Hepatocyte (in vitro differentiated cells): ENCODE data around the gene RAB11FIP4.

Source experiments
- EZH2 ChIP-seq: fragments of 200-600 bp; sonication (generic); IDR thresholded peaks from 2 replicates; pipeline ENCODE4 v1.6.1; 2016; ENCODE audit warnings: antibody characterized with exemption, mild to moderate bottlenecking, borderline replicate concordance
- EZH2phosphoT487 ChIP-seq: fragments of 200-600 bp; sonication (generic); IDR thresholded peaks from one replicate; pipeline ENCODE4 v1.6.1; 2018; ENCODE audit warnings: antibody characterized with exemption, mild to moderate bottlenecking, low read depth, moderate library complexity; ENCODE audit not compliant: unreplicated experiment, severe bottlenecking
- TF ChIP-seq, protein P1 (sequence below): fragments of 200-600 bp; sonication (generic); IDR thresholded peaks from 2 replicates; pipeline ENCODE4 v1.5.1; 2016; ENCODE audit warnings: antibody characterized with exemption, mild to moderate bottlenecking; ENCODE audit not compliant: poor library complexity

- TF ChIP-seq, protein P1, sequence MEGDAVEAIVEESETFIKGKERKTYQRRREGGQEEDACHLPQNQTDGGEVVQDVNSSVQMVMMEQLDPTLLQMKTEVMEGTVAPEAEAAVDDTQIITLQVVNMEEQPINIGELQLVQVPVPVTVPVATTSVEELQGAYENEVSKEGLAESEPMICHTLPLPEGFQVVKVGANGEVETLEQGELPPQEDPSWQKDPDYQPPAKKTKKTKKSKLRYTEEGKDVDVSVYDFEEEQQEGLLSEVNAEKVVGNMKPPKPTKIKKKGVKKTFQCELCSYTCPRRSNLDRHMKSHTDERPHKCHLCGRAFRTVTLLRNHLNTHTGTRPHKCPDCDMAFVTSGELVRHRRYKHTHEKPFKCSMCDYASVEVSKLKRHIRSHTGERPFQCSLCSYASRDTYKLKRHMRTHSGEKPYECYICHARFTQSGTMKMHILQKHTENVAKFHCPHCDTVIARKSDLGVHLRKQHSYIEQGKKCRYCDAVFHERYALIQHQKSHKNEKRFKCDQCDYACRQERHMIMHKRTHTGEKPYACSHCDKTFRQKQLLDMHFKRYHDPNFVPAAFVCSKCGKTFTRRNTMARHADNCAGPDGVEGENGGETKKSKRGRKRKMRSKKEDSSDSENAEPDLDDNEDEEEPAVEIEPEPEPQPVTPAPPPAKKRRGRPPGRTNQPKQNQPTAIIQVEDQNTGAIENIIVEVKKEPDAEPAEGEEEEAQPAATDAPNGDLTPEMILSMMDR = no peak
- TF ChIP-seq EZH2 (no peak), EZH2phosphoT487 (no peak)
Measured at GRCh38 chr17:31389657-31390381, 1.7 kb upstream of the RAB11FIP4 start.
